HL-60 (cell line): ENCODE measurements around the gene KIF26B.

Source experiments
- DNase-seq, 2 experiments: peaks; one replicate each; pipeline ENCODE4 v3.0.0-alpha.2; 2010 to 2020; ENCODE audit warnings: low read depth in 1 of 2, low spot score in 1 of 2
- H3K27ac ChIP-seq: fragments of 250-450 bp; sonication (Bioruptor Pico); replicated peaks from 2 replicates; pipeline ENCODE4 v1.5.1; 2020; ENCODE audit warnings: mild to moderate bottlenecking, moderate library complexity
- H3K27me3 ChIP-seq: fragments of 250-450 bp; sonication (Bioruptor Pico); 2 replicates; pipeline ENCODE4 v1.5.1; 2021; ENCODE audit warnings: mild to moderate bottlenecking, moderate library complexity; ENCODE audit not compliant: insufficient read depth, poor library complexity, severe bottlenecking
- H3K4me3 ChIP-seq: replicated peaks from 2 replicates; pipeline ENCODE4 v1.5.1; 2011; ENCODE audit warnings: mild to moderate bottlenecking, control low read depth, low read length; ENCODE audit not compliant: insufficient read depth
- GABPA ChIP-seq: IDR thresholded peaks from 2 replicates; pipeline ENCODE4 v1.6.1; 2012; ENCODE audit warnings: low read depth
- POLR2AphosphoS5 ChIP-seq: IDR thresholded peaks from 2 replicates; pipeline ENCODE4 v1.6.1; 2012; ENCODE audit warnings: low read depth
- SPI1 ChIP-seq: IDR thresholded peaks from 2 replicates; pipeline ENCODE4 v1.6.1; 2012; ENCODE audit warnings: low read depth, mild to moderate bottlenecking, borderline replicate concordance
- TF ChIP-seq, protein P1 (sequence below): IDR thresholded peaks from 2 replicates; pipeline ENCODE4 v1.6.1; 2012; ENCODE audit warnings: low read depth; ENCODE audit not compliant: insufficient replicate concordance
- TF ChIP-seq, protein P2 (sequence below): IDR thresholded peaks from one replicate; pipeline ENCODE4 v1.5.1; 2011; ENCODE audit warnings: low read length, control low read depth, inconsistent platforms; ENCODE audit not compliant: insufficient read depth

The KIF26B gene

DNA sequence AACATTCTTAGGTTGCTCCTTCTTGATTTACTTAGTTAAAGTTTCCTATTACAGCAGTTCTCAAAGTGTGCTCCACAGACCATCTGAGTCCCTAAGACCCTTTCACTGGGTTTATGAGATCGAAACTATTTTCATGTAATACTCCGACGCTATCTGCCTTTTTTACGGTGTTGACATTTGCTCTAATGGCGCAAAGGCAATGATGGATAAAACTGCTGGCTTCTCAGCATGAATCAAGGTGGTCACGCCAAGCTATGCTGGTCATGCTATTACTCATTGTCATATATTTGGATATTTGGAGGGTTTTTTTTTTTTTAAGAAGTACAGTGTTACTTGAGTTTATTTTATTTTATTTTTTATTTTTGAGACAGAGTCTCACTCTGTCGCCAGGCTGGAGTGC lies 235.1 kb downstream of the KIF26B start:
- DNase-seq: no peak
- no peak overlapping the region for H3K27ac ChIP-seq
- no peak overlapping the region for H3K4me3 ChIP-seq
- H3K27me3 ChIP-seq: no peaks in the 10 kb centered on the region
- TF ChIP-seq SPI1 (no peak), GABPA (no peak), POLR2AphosphoS5 (no peak)
- TF ChIP-seq, protein P1, sequence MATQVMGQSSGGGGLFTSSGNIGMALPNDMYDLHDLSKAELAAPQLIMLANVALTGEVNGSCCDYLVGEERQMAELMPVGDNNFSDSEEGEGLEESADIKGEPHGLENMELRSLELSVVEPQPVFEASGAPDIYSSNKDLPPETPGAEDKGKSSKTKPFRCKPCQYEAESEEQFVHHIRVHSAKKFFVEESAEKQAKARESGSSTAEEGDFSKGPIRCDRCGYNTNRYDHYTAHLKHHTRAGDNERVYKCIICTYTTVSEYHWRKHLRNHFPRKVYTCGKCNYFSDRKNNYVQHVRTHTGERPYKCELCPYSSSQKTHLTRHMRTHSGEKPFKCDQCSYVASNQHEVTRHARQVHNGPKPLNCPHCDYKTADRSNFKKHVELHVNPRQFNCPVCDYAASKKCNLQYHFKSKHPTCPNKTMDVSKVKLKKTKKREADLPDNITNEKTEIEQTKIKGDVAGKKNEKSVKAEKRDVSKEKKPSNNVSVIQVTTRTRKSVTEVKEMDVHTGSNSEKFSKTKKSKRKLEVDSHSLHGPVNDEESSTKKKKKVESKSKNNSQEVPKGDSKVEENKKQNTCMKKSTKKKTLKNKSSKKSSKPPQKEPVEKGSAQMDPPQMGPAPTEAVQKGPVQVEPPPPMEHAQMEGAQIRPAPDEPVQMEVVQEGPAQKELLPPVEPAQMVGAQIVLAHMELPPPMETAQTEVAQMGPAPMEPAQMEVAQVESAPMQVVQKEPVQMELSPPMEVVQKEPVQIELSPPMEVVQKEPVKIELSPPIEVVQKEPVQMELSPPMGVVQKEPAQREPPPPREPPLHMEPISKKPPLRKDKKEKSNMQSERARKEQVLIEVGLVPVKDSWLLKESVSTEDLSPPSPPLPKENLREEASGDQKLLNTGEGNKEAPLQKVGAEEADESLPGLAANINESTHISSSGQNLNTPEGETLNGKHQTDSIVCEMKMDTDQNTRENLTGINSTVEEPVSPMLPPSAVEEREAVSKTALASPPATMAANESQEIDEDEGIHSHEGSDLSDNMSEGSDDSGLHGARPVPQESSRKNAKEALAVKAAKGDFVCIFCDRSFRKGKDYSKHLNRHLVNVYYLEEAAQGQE: no peak
- TF ChIP-seq, protein P2, sequence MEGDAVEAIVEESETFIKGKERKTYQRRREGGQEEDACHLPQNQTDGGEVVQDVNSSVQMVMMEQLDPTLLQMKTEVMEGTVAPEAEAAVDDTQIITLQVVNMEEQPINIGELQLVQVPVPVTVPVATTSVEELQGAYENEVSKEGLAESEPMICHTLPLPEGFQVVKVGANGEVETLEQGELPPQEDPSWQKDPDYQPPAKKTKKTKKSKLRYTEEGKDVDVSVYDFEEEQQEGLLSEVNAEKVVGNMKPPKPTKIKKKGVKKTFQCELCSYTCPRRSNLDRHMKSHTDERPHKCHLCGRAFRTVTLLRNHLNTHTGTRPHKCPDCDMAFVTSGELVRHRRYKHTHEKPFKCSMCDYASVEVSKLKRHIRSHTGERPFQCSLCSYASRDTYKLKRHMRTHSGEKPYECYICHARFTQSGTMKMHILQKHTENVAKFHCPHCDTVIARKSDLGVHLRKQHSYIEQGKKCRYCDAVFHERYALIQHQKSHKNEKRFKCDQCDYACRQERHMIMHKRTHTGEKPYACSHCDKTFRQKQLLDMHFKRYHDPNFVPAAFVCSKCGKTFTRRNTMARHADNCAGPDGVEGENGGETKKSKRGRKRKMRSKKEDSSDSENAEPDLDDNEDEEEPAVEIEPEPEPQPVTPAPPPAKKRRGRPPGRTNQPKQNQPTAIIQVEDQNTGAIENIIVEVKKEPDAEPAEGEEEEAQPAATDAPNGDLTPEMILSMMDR: no peak

DNA sequence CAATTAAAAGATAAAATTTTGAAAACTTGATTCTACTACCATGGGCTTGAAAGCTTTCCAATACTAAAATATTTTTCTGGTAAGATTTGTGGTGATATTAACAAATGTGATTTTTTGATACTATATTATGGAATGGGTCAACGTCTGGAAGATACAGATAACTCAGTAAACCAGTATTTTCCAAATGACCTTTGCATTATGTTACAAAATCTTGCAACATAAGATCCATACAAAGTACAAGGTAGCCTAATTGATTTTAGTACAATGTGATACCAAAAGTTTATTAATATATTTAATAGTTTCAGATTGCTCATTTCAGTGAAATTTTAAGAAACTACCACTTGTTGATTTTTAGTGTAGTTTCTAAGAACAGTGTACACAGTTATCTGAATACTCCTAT lies 236.2 kb downstream of the KIF26B start:
- TF ChIP-seq, protein P2: no peak
- Histone ChIP-seq H3K27ac (no peak overlapping the region), H3K27me3 (no peaks in the 10 kb centered on the region), H3K4me3 (no peak overlapping the region)
- no peak for DNase-seq

GRCh38 chr1:245393694-245394093 lies 238.9 kb downstream of the KIF26B start:
- H3K27ac ChIP-seq: no peak overlapping the region
- H3K4me3 ChIP-seq: no peak overlapping the region
- no peak for DNase-seq
- no peak for TF ChIP-seq SPI1
- TF ChIP-seq POLR2AphosphoS5: no peak
- no peak for TF ChIP-seq GABPA
- TF ChIP-seq, protein P1: no peak
- TF ChIP-seq, protein P2: no peak
- no peaks in the 10 kb centered on the region for H3K27me3 ChIP-seq

- TF ChIP-seq SPI1: no peak
- no peak for TF ChIP-seq POLR2AphosphoS5
- TF ChIP-seq GABPA: no peak
- TF ChIP-seq, protein P1: no peak
- TF ChIP-seq, protein P2: no peak
- H3K4me3 ChIP-seq: no peak overlapping the region
- no peak overlapping the region for H3K27ac ChIP-seq
- H3K27me3 ChIP-seq: no peaks in the 10 kb centered on the region
- DNase-seq: no peak
These were observed 240.9 kb downstream of the KIF26B start for GRCh38 chr1:245395680-245396079.
